Measurements from ENCODE around the gene SUN3.

DNA sequence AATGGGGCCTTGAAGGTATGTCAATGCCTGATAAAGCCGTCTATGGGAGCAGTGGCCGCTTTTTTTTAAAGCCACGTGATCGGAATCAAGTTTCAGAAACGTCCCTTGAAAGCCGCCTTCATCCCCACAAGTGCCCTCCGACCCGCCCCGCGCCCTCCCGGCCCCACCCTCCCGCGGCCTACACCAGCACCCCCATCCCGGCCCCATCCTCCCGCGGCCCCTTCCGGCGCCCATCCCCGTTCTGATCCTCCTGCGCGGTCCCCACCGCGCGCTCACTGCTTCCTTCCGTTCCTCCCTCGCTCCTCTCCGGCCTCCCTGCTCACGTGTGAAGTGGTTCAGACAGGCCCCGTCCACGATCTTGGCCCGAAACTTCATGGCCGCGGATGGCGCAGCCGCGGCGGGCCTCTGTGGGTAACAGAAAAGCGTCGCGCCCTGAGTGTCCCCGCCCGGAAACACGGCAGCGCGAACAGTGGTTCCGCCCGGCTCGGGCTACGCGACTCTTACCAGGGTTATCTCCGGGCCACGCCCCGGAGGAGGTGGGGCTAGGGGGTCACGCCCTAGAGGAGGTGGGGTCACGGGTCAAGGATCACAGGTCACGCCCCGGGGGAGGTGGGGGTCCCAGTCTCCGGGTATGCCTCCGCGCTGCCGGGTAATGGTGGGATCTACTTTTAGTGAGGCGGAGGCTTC, 49.6 kb downstream of the SUN3 start, which contains the start of gene HUS1:
- TF ChIP-seq YY1 (IDR thresholded peaks at IDR 0.05; ENCODE audit: insufficient read depth, insufficient read length): no peak
- no peak for TF ChIP-seq SUZ12 (IDR thresholded peaks at IDR 0.05; ENCODE audit: extremely low read depth, insufficient read depth, insufficient read length)

Measured in NT2/D1 (cell line).